HCEC 1CT (cell line): ENCODE results near the gene SLC25A29.
"Not testable (repeated sequence)": the region's sequence is repeated elsewhere in the genome, so short reads cannot be mapped to it uniquely, and the experiment has no call there.

Experiments used
- DNase-seq: peaks from one replicate; pipeline ENCODE4 v3.0.0-alpha.2; 2017

SLC25A29 gene

DNA sequence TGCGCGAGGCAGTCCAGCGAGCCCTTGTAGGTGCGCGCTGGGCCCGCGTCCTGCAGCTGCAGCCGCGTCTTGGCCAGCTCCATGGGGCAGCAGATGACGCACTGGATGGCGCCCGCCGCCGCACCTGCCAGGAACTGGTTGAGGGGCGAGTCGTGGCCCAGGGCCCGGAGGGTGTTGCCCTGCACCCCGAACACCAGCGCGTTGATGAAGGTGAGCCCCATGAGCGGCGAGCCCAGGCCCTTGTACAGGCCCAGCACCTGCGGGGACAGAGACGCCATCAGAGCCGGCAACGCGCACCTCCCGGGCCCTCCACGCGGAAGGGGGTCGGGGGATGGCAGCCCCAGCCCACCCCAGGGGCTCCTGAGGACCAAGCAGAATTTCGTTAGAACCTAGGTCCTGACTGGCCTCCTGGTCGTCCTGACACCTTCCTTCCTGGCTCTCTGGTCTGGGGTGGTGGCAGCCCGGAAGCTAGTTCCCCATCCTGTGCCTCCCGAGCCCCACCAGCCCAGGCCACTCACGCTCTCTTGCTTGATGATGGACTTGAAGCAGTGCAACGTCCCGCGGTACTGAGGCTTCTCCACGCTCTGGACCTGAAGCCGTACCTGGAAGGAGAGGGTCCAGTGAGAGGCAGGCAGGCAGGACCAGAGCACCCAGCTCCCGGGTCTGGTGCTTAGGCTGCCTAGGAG lies 13.3 kb downstream of the SLC25A29 start:
- DNase-seq: no peak

DNA sequence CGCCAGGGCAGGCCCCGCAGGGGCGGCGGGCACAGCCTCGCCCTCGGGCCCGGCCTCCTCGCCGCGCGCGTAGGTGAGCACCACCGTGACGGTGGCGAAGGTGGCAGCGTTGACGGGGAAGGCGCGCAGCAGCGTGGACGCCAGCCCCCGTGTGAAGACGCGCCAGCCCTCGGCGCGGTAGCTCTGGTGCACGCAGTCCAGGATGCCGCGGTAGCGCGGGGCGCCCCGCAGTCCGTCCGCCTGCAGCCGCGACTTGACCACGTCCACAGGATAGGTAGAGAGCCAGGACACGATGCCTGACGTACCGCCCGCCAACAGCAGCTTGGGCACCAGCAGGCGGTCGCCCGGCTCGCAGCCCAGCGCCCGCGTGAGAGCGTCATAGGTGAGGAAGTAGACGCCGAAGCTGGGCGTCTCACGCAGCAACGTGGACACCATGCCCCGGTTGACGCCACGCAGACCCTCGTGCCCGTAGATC lies 13.9 kb downstream of the SLC25A29 start:
- no peak for DNase-seq

DNA sequence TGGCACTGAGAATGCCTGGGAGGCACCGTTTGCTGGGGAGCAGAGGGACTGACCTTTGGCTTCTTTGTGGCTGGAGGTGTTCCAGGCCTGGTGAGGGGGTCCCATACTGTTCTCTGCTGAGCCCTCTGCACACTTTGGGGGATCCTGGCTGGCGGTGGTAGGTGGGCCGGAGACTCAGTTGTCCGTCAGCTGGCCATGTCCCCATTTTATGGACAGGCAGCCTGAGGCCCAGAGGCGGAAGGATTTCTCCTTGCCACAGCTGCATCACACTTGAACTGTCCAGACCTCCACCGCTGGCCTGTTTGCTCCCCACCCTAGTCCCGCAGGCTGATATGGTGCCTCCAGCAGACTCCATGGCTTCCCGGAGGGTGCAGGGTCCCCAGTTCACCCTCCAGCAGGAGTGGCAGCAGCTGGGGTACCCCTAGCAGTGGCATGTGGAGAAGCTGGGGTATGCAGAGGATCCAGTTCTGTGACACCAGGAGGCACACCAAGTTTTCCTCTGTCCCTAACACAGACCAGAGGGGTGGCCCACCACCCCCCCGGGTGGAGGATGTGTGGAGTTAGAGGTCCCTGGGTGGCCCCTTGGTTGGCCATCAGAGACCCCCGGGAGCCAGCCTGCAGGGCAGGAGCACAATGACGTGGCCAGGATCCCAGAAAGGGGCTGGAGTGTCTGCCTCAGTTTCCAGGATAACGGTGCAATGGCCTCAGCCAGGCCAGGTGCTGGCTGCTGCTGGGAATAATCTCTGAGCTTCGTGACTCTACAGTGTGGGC lies 14.8 kb downstream of the SLC25A29 start:
- no peak for DNase-seq

DNA sequence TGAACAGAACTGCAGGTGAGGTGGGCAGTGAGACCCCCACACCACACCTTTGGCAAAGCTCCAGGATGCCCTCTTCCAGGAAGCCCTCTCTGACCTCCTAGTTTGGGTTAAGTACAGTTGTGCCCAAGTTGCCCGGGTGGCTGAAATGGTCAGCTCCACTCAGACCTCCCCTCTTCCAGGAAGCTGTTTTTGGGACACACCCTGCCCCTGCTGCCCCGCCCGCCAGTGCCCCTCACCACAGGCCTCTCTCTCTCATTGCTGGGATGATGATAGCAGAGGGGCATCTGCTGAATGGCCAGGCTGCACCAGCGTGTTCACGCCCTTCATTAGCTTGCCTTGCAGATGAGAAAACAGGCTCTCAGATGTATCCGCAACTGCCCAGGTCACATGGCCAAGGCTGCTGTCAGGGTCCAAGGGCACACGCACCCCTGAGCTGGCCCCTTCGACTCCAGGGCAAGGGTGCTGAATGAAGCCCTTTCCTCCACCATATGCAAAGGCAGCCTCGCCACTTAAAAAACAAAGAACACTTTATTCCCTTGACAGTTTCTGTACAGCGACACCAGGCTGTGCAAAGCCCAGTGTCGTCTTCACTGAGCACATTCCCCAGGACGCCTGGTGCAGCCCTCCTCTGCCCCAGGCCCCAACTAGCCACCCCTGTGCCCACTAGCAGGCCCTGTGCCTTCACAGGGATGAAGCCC lies 15.5 kb downstream of the SLC25A29 start:
- no peak for DNase-seq

DNA sequence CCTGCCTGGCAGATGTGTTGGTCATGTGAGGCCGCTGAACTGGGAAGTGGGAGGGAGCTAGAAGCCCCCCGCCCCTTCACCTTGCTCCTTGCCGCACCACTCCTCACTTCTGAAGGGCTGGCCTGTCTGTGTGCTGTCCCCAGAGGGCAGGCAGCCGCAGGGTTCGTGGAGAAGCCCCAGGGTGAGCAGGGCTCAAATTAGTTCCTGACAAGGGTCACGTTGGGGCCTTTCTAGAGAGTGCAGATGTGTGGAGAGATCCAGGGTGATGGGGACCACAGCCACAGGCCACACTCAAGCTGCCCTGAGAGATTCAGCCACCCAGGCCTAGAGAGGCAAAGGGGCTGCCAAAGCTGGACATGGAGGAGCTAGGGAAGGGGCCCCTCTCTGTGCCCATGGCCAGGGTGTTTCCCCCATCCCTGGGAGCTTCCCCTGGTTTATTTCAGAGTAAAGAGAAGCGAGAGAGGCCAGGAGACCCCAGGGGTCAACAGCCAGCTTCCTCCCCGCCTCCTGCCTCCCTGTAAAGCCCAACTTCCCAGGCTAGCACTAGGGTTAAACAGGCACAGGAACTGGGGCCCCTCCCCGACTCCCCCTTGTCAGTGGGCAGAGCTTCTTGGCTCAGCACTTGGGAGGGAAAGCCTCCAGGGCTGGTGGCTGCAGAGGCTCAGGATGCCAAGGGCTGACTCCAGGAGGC lies 16.2 kb downstream of the SLC25A29 start:
- no peak for DNase-seq

DNA sequence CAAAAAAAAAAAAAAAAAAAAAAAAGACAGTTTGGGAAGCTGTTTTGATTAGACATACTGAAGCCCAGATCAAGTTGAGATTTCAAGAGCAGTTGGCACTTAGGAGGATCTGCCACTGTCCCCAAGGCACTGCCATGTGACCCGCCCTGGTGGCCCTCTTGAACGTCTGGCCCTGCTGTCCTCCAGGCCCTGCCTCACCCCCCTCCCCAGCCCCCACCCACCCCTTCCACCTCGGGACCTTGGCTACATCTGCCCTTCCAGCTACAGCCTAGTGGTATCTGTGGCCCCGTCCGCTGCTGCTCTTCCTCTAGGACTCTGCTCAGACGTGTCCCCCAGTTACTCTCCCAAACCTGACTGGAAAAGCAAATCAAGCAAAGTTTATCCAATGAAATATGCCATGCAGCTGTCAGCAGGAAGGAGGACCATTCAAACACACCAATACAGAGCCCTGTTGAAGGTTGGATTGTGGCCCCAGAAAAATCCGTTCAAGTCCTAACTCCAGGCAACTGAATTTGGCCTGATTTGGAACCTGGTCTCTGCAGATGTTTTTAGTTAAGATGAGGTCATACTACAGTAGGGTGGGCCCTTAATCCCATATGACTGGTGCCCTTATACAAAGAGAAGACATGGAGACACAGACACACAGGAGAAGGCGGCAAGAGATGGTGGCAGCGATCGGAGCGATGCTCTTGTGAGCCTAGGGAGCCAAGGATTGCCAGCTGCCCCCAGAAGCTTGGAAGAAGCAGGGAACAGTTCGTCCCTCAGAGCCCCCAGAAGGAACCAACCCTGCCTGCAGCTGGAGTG lies 17.7 kb downstream of the SLC25A29 start:
- DNase-seq: no peak

DNA sequence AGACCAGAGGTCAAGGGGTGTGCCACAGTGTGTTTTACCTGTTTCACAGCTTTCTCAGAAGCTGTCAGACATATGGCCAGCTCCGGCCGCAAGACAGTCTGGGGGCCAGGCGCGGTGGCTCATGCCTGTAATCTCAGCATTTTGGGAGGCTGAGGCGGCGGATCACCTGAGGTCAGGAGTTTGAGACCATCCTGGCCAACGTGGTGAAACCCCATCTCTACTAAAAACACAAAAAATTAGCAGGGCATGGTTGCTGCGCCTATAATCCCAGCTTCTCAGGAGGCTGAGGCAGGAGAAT lies 18.3 kb downstream of the SLC25A29 start:
- DNase-seq: not testable (repeated sequence)

DNA sequence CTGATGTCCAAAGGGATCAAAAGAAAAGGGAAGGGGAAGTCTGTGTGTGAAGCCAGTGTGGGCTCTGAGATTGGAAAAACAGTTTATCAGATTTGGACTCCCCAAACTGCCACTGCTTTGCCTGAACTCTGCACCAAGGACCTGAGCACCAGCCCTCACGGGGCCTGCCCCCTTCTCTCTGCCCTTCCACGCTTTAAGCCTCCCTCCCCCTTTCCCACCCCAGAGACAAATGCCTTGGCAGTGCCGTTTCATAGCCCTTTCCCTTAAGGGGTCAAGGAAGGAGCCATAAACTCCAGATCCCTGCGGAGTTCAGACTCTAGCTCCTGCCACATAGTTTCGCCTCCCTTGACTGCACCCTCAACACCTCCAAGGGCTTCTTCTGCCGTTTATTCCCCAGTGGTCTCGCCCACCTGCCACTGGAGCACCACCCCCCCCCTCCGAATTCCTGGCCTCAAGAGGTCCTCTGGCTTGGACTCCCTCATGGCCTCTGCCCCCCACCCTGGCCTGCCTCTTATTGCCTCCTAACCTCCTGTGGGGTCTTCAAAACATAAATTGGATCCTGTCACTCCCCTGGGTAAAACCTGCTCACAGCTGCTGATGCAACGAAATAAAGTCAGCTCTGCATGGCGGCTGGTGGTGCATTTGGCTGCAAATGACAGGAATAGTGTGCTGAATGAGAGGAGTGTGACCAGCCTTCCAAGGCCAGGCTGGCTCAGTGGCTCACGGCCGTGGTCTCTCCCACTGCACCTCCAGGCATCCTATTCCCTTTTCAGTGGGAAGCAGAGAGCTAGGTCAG lies 18.8 kb downstream of the SLC25A29 start:
- no peak for DNase-seq

DNA sequence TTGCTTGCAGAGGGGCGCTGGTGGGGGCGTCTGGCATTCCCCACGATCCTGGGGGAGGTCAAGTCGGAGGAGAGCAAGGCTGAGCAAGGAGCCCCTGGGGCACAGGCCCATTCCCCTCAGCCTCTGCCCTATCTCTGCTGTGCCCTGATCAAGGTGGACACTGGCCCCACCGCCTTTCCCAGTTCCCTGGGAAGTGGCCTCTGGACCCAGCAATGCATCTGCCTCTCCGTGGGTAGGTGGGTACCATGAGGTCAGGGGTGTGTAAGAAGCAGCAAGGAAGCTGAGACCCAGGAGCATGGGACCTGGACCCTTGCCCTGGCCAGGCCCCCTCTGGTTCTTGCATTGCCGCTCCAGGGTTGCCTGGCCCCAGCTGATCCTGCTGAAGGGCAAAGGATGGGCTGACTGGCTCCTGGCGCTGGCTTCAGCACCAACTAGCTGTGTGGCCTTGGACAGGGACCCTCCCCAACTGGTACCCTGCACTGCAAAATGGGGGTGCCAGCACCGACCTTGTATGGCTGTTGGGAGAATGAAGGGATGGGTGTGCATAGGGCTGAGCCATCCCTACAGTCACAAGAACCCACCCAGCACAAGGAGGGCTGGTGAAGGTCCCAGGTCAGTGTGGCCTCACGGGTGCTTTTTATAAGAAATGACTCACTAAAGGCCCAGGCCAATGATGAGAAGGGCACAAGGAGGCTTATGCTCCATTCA lies 19.6 kb downstream of the SLC25A29 start:
- DNase-seq: no peak

DNA sequence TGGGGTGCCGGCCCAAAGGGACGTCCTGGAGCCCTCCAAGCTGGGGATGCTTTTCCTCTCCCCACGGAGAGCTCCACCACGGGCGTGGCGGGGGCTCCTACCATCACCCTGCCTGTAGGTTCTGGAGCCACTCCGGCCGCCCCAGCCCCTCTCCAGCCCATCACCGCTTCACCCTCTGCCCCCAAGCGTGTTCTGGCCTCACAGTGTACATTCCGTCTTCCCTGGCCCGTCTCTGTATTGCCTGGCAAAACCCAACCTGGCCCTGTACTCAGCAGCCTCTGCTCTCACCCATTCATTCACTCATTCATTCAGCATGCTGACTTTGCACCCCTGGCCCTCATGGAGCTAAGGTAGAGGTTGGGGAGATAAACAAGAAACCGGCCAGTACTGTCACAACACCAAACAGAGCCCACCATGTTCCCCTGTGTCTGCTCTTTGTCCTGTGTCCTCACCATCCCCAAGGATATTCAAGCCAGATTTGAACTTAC lies 20.3 kb downstream of the SLC25A29 start:
- no peak for DNase-seq

DNA sequence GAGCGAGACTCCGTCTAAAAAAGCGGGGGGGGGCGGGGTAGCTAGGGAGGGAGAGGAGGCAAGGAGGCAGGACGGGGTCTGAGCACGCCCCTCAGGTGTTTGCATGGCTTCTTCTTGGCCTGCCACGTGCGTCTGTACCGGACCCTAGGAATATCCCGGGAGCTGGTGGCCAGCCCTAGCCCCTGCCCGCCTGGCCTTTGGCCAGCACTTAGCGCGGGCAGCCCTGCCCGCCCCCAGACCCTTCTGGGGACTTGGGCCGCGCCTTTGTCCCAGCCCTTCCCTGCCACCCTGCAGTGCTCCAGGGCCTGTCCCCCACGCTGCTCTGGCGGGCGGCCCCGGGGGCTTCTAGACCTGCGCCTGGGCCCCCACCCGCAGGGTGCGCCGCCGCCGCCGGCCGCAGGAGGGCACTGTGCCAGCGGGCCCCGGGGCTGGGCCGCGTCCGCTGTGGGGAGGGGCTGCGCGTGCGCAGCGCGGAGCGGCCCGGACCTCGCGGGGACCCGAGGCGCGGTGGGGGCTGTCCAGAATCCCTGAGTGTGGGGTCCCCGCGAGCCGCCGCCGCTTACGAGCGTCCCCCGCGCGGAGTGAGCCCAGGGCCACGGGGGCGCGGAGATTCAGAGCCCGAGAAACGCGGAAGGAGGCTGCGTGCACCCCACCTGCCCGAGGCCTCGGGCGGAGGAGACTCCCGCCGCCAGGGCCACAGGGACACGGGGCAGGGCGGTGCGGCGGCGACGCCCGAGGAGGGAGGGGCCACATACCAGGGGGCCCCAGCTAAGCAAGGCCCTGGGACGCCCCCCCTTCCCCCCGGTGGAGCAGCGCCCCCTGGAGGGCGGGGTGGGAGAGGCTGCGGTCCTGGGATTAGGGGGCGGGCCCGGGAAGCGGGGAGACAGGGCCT lies 21.0 kb downstream of the SLC25A29 start:
- DNase-seq: peak; percentile 20

DNA sequence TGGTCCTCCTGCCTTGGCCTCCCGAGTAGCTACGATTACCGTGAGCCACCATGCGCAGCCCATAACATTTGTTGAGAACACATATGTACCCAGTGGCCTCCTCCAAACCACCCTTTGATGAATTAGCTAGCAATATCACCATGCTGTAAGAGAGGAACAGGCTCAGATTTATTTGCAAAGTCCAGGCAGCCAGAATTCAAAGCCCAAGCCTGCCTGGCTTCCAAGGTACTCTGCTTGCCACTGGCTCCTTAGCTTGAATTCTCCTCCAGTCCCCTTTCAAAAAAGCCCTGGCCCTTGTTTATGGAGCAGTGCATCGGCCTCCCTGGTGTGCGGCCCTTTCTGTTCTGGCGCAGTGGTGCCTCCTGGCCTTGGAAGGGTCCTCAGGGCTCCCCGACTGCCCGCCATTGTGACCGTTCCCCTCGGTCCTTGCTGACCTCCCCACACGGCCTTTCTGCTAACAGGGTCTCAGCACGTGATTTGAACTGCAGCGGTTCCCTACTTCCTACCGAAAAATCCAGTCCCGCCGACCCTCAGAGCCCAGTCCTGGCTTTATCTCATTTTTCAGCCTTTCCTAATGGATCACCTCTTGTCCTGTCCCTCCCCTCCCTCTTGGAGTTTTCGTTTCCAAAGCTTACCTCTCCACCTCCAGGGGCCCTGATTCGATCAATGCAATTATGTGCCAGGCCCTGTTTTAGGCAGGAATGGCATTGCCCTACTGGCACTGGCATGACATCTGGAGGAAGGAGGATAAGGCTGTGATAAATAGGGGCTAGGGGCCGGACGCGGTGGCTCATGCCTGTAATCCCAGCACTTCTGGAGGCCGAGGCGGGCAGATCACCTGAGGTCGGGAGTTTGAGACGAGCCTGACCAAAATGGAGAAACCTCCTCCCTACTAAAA lies 22.0 kb downstream of the SLC25A29 start:
- no peak for DNase-seq

DNA sequence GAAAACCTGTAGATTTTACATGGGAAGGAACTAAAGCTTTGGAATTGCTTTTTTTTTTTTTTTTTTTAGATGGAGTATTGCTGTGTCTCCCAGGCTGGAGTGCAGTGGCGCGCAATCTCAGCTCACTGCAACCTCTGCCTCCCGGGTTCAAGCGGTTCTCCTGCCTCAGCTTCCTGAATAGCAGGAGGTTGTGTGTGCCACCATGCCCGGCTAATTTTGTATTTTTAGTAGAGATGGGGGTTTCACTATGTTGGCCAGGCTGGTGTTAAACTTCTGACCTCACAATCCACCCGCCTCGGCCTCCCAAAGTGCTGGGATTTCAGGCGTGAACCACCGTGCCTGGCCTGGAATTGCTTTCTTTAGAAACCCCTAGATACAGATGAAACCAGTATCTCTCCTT lies 22.8 kb downstream of the SLC25A29 start:
- DNase-seq: not testable (repeated sequence)

DNA sequence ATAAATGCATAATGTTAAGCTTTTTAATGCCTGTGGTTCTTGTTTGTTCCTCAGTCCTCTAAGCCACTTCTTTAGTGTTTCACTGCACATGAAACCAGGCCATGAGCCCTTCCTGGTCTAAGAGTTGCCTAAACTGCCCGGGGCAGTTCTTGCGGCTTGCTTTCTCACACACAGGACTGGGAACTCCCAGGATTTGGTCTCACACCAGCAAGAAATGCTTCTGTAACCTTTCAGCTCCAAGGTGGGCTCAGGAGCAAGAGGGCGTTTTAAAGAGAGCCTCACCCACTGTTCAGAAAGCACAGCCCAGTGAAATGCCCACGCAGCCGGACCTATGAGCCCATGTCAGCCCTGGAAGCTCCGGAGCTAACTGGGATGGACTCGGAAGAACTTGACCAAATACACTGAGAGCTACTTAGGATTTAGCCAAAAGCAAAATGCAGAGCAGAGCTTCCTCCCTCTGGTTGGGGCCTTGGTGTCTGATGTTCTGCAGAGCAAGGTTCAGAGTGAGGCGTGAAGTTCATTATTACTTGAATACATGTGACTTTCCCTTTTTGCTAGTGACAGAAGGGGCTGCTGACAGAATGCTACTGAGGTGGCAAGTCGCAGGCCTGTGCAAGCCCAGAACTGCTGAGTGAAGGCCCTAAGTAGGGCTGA lies 23.4 kb downstream of the SLC25A29 start:
- DNase-seq: no peak

DNA sequence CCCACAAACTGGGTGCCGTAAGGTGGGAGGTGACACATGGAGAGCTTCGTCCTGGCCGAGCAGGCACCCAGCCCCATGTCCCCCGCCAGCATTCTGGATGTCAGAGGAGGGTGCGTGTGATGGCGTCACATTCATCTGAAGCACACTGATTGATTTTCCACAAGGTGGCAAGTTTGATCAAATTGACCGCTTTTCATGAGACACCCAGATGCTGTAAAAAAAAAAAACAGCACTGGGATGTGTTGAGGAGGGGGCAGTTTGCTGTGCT lies 24.2 kb downstream of the SLC25A29 start:
- DNase-seq: no peak

DNA sequence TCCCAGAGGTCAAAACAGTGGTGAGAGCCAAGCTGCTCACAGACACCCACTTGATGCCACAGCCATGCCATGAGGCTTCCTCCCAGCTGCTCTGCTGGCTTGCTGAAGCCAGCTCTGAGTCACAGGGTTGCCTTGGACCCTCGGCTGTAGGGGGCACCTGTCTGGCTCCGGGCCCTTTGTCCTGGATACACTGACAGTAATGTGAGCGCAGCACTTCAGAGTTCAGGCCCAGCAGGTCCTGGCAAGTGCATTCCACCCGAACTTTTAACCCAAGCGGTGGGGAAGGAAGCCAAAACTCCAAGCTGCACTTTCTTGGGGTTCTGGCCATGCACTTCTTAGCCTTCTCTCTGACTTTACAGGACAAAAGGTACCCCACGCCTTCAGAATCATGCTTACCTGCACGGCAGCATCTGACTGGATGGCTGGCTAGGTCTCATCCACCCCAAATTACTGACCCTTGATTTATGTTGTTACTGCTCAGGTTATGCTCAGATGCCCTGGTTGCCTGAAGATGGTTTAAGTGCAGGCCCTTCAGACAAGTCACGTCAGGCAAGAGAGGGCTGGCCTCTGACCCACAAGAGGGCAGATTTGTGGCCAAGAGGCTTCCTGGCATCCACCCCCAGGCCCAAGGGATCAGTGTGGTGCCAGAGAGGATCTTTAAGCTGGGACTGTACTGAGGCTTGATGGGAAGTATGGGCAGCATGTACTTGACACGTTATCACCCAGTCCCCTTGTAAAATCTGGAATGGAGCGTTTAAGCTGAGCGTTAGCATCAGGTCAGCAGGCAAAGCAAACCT lies 24.8 kb downstream of the SLC25A29 start:
- no peak for DNase-seq

DNA sequence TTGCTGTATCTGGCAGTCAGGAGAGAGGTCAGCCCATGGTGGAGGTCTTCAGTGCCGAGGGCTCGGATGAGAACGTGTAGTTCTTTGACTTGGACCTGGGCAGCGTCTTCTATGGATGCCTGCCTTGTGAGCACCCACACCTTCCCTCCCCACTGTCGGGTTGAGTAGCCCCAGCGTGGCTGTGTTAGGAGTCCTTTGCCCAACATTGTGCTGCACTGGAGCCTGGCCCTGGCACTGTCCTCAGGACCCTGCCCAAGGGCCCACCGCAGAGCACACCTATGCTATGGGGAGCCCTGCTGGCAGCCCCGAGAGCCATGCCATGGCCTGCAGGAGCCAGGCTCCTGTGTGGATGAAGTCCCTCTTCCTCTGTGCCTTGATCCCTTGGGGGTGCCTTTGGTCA lies 26.7 kb downstream of the SLC25A29 start:
- no peak for DNase-seq

DNA sequence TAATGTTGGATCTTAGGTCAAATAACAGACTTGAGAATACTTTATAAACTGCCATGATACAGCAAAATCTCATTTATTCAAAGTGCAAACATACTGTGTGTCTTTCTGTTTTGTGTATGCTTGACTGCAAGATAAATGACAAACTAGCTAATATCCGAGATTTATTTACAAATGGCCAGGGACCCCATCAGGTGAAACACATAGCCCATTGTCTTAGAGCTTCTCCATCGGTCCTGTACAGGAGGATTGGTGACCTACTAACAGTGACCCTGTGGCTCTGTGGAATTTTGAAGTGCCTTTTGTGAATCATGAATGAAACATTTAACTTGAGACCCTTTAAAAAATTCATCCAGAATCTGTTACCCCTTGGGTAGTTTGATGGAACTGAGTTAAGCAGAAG lies 27.1 kb downstream of the SLC25A29 start:
- no peak for DNase-seq
